K562 (cell line): ENCODE results near the gene NPAS3. TPM values are rescaled to one million over a fixed set of nuclear protein-coding genes. Genes with fewer than 3 reads are reported as not detected.

Experiments
- ATAC-seq: fragments of 200-7000 bp; cut with Tn5 transposase; 3 replicates; pipeline ENCODE4 v1.9.1; 2020; ENCODE audit warnings: moderate library complexity
- BruUV-seq: library from RNA; stranded (reverse); fragments of 400-500 nt; replicated peaks from 2 replicates; lab custom pipeline; 2021; lab: Mats Ljungman, UMichigan
- CTCF ChIA-PET: fragments of 300-600 bp; formaldehyde crosslinking; extraction: SDS; loops from one replicate; lab custom pipeline; 2021; ENCODE audit warnings: low intra/inter-chr PET ratio; lab: Yijun Ruan, JAX
- POLR2A ChIA-PET: fragments of 300-600, 350-650 bp; sonication (Branson Sonifier 250); formaldehyde crosslinking; extraction: SDS; loops from one replicate; lab custom pipeline; 2021; ENCODE audit warnings: antibody characterized with exemption, inconsistent platforms; lab: Yijun Ruan, JAX
- DNase-seq, 4 experiments: peaks; one replicate each; pipeline versions ENCODE4 v3.0.0 to v3.0.0-alpha.2; 2011 to 2018; ENCODE audit warnings: low spot score in 3 of 4, mixed read lengths in 3 of 4; ENCODE audit errors: extremely low read depth in 1 of 4
- FAIRE-seq: peaks from 2 replicates; lab custom pipeline; 2011; peaks lifted over from hg19 to GRCh38; lab: Jason Lieb, UNC
- H2AFZ ChIP-seq: 2 replicates; pipeline ENCODE4 v1.6.0; 2011; ENCODE audit warnings: low read depth, low read length, control low read depth, inconsistent platforms
- H3K27ac ChIP-seq: fragments of 200-600 bp; 3 replicates; pipeline ENCODE4 v1.8.0; 2011; ENCODE audit warnings: low read depth, mild to moderate bottlenecking, control low read depth, inconsistent platforms, low read length, moderate library complexity, mixed read lengths; ENCODE audit errors: extremely low read depth
- H3K27me3 ChIP-seq, 2 experiments: fragments of 300-600 bp in 1 of 2; 2 replicates in 1 of 2; 3 replicates in 1 of 2; pipeline versions ENCODE4 v1.6.0 to v1.8.0; 2011; ENCODE audit warnings: inconsistent platforms in 2 of 2, low read length in 2 of 2, mild to moderate bottlenecking in 1 of 2, mixed read lengths in 1 of 2, moderate library complexity in 1 of 2; ENCODE audit not compliant: control insufficient read depth in 2 of 2, insufficient read depth in 2 of 2
- H3K36me3 ChIP-seq: fragments of 300-600 bp; 3 replicates; pipeline ENCODE4 v1.8.0; 2011; ENCODE audit warnings: mild to moderate bottlenecking, low read length, inconsistent platforms; ENCODE audit not compliant: control insufficient read depth, insufficient read depth
- H3K4me1 ChIP-seq, 2 experiments: fragments of 200-600 bp in 1 of 2; replicated peaks in 1 of 2; 2 replicates in 1 of 2; 3 replicates in 1 of 2; pipeline versions ENCODE4 v1.5.1 to v1.8.0; 2011; ENCODE audit warnings: inconsistent platforms in 2 of 2, low read length in 2 of 2, mild to moderate bottlenecking in 1 of 2, mixed read lengths in 1 of 2, moderate library complexity in 1 of 2; ENCODE audit not compliant: control insufficient read depth in 2 of 2, insufficient read depth in 2 of 2
- H3K4me2 ChIP-seq: 2 replicates; pipeline ENCODE4 v1.6.1; 2011; ENCODE audit warnings: low read length, control low read depth, inconsistent platforms, mixed read lengths; ENCODE audit not compliant: insufficient read depth
- H3K4me3 ChIP-seq: fragments of 200-600 bp; sonication (generic), shearing (Covaris generic); 2 replicates; pipeline ENCODE4 v1.5.1; 2016; ENCODE audit warnings: control low read depth, inconsistent platforms
- H3K79me2 ChIP-seq: fragments of 200-600 bp; 3 replicates; pipeline ENCODE4 v1.8.0; 2011; ENCODE audit warnings: low read length, inconsistent platforms; ENCODE audit not compliant: control insufficient read depth, insufficient read depth
- H3K9ac ChIP-seq, 2 experiments: 2 replicates each; pipeline versions ENCODE4 v1.6.0 to v1.6.1; 2011; ENCODE audit warnings: low read depth in 2 of 2, low read length in 2 of 2, control low read depth in 1 of 2, inconsistent platforms in 1 of 2, mild to moderate bottlenecking in 1 of 2, mixed read lengths in 1 of 2; ENCODE audit not compliant: insufficient read depth in 1 of 2
- H3K9me1 ChIP-seq: one replicate; pipeline ENCODE4 v1.6.0; 2011; ENCODE audit warnings: inconsistent platforms, mild to moderate bottlenecking, low read length, moderate library complexity; ENCODE audit not compliant: control insufficient read depth, insufficient read depth
- H3K9me3 ChIP-seq: replicated peaks from 2 replicates; pipeline ENCODE4 v1.5.1; 2011; ENCODE audit warnings: low read depth, low read length, inconsistent platforms; ENCODE audit not compliant: control insufficient read depth, insufficient read depth
- H4K20me1 ChIP-seq: replicated peaks from 2 replicates; pipeline ENCODE4 v1.6.1; 2011; ENCODE audit warnings: low read length, inconsistent platforms, mixed read lengths; ENCODE audit not compliant: control insufficient read depth, insufficient read depth
- C11orf30 ChIP-seq: fragments of 450-650 bp; IDR thresholded peaks from 2 replicates; pipeline ENCODE4 v1.6.1; 2016; ENCODE audit warnings: low read depth, mild to moderate bottlenecking
- CBX1 ChIP-seq: sonication (generic); IDR thresholded peaks from 2 replicates; pipeline ENCODE4 v1.6.1; 2016; ENCODE audit warnings: antibody characterized with exemption, low read depth, mild to moderate bottlenecking
- HDAC3 ChIP-seq: fragments of 450-650 bp; IDR thresholded peaks from 2 replicates; pipeline ENCODE4 v1.6.1; 2018; ENCODE audit warnings: borderline replicate concordance, mild to moderate bottlenecking, moderate library complexity; ENCODE audit not compliant: partially characterized antibody
- MEF2D ChIP-seq: conservative IDR thresholded peaks from 2 replicates; pipeline ENCODE4 v1.6.1; 2016; ENCODE audit warnings: low read depth, missing genetic modification characterization, missing compliant biosample characterization
- RBBP5 ChIP-seq: fragments of 200-600 bp; sonication (generic); IDR thresholded peaks from 2 replicates; pipeline ENCODE4 v1.6.1; 2012; ENCODE audit warnings: borderline replicate concordance, mild to moderate bottlenecking, low read length, control low read depth, inconsistent platforms; ENCODE audit not compliant: insufficient read depth, poor library complexity, severe bottlenecking
- SREBF1 ChIP-seq: fragments of 150-350 bp; IDR thresholded peaks from 2 replicates; pipeline ENCODE4 v1.6.1; 2014; ENCODE audit warnings: antibody characterized with exemption, low read depth, low read length, borderline replicate concordance
- ZNF347 ChIP-seq: fragments of 450-650 bp; formaldehyde crosslinking; IDR thresholded peaks from 2 replicates; pipeline ENCODE4 v1.4.0; 2020; ENCODE audit warnings: low read depth, mild to moderate bottlenecking, moderate library complexity
- ZNF384 ChIP-seq: IDR thresholded peaks from 2 replicates; pipeline ENCODE4 v1.6.1; 2012; ENCODE audit warnings: low read depth, low read length, improper control_type of control experiment
- ZNF407 ChIP-seq: fragments of 450-650 bp; IDR thresholded peaks from 2 replicates; pipeline ENCODE4 v1.6.1; 2016; ENCODE audit warnings: low read depth
- WGBS: fragments of 100-300 bp; shearing (Covaris generic); methylation state at CpG from one replicate; pipeline ENCODE4 v1.1.6; 2016; ENCODE audit warnings: low coverage, mixed read lengths; ENCODE audit not compliant: insufficient coverage; ENCODE audit errors: missing lambda C conversion rate; 5-methylcytosine and 5-hydroxymethylcytosine counted together
- in situ Hi-C: fragments of 300-500 bp; cut with MboI; formaldehyde crosslinking; loops from 4 replicates; pipeline ENCODE4 v1.15.0; 2018; ENCODE audit warnings: inconsistent platforms, mixed read lengths
- intact Hi-C: fragments of 100-400 bp; cut with micrococcal nuclease; formaldehyde crosslinking; loops from 2 replicates; pipeline ENCODE4 v1.14.2; 2022
- polyA plus RNA-seq, 8 experiments: library from polyadenylated mRNA; depleted of rRNA in 4 of 8; stranded (reverse) in 5 of 8; unstranded in 3 of 8; fragments of >200 nt; fragmentation: Nextera tagmentation in 2 of 8; fragmentation: Illumina TruSeq in 1 of 8; extraction: Ambion mirVana in 2 of 8; extraction: Trizol in 1 of 8; gene quantifications; 2 replicates each; pipeline versions ENCODE4 v1.2.1 to v1.2.3, GENCODE V29; 2011 to 2014; ENCODE audit warnings: inconsistent platforms in 1 of 8, missing spikeins in 1 of 8
- total RNA-seq, 7 experiments: library from RNA; depleted of rRNA in 6 of 7; stranded (reverse); fragments of >200 nt in 6 of 7; fragmentation: Illumina TruSeq in 2 of 7; extraction: Trizol in 2 of 7; gene quantifications; 2 replicates each; pipeline versions ENCODE4 v1.2.1 to v1.2.3, GENCODE V29; 2011 to 2021; ENCODE audit warnings: low replicate concordance in 1 of 7

Gene NPAS3
- total and polyA plus RNA-seq, 9 of the 15 experiments (the other 6 are each of a cell fraction or from before 2014, with no cell fraction given): 0.04 TPM; not detected in 8

GRCh38 chr14:33444136-33444535, 505.5 kb downstream of the NPAS3 start:
- Histone ChIP-seq H3K27me3 (no peaks in the 10 kb centered on the region), H3K4me3 (no peak overlapping the region), H3K36me3 (no peaks in the 10 kb centered on the region), H3K27ac (no peak overlapping the region), H3K4me2 (no peak overlapping the region), H3K79me2 (no peaks in the 10 kb centered on the region), H3K9ac (no peak overlapping the region)
- ChIA-PET POLR2A (interaction anchor here (0.6 kb wide), 1 partner anchor 8 kb away, joined by 3 read pairs; no protein-coding TSS in a partner anchor), CTCF (no interaction called here)
- FAIRE-seq: no peak
- DNase-seq: no peak
- intact Hi-C loops: no loop called here
- 9% methylated on average over 3 of the region's 3 CpGs for WGBS
- no TSS peak for BruUV-seq
- no peak for ATAC-seq
- TF ChIP-seq C11orf30: no peak
- TF ChIP-seq CBX1: no peak
- no peak for TF ChIP-seq RBBP5
- TF ChIP-seq, all 486 proteins: peak for 0
- Histone ChIP-seq H2AFZ (no peak overlapping the region), H3K4me1 (no peaks in the 10 kb centered on the region), H3K9me1 (no peaks in the 10 kb centered on the region), H3K9me3 (no peaks in the 10 kb centered on the region), H4K20me1 (no peaks in the 10 kb centered on the region)
- in situ Hi-C loops: no loop called here

- H4K20me1 ChIP-seq: no peaks in the 10 kb centered on the region
- no peak for ATAC-seq
- intact Hi-C loops: no loop called here
- no peaks in the 10 kb centered on the region for H3K79me2 ChIP-seq
- ChIA-PET POLR2A (no interaction called here), CTCF (no interaction called here)
- no peaks in the 10 kb centered on the region for H3K9me3 ChIP-seq
- FAIRE-seq: no peak
- H3K27me3 ChIP-seq: no peaks in the 10 kb centered on the region
- in situ Hi-C loops: no loop called here
- H3K9ac ChIP-seq: no peak overlapping the region
- H3K27ac ChIP-seq: no peak overlapping the region
- no peaks in the 10 kb centered on the region for H3K9me1 ChIP-seq
- H3K4me1 ChIP-seq: no peaks in the 10 kb centered on the region
- BruUV-seq: no TSS peak
- DNase-seq: no peak
- no peak overlapping the region for H2AFZ ChIP-seq
- H3K4me3 ChIP-seq: no peak overlapping the region
- H3K4me2 ChIP-seq: no peak overlapping the region
- 4% methylated on average over 2 of the region's 2 CpGs for WGBS
- no peaks in the 10 kb centered on the region for H3K36me3 ChIP-seq
- TF ChIP-seq ZNF347 (CRISPR knock-in tag): no peak
- TF ChIP-seq ZNF384: no peak
- TF ChIP-seq ZNF407: no peak
- TF ChIP-seq HDAC3: no peak
- TF ChIP-seq SREBF1: no peak
- no peak for TF ChIP-seq MEF2D (tag)
Observed at GRCh38 chr14:33449268-33449667, 510.6 kb downstream of the NPAS3 start.
